GM18907 (cell line): ENCODE measurements around the gene EEFSEC.

Experiments used
- ATAC-seq: cut with Tn5 transposase; IDR thresholded peaks from one replicate; pipeline ENCODE4 v1.9.1; 2021; ENCODE audit warnings: mild to moderate bottlenecking, moderate library complexity; ENCODE audit not compliant: unreplicated experiment

The EEFSEC gene

GRCh38 chr3:128345196-128345595 lies 191.9 kb downstream of the EEFSEC start:
- no peak for ATAC-seq

GRCh38 chr3:128346562-128346961 lies 193.3 kb downstream of the EEFSEC start:
- ATAC-seq = no peak

GRCh38 chr3:128347282-128347681 lies 194.0 kb downstream of the EEFSEC start:
- no peak for ATAC-seq

GRCh38 chr3:128348075-128348474 lies 194.8 kb downstream of the EEFSEC start:
- no peak for ATAC-seq

GRCh38 chr3:128348805-128349531 lies 195.7 kb downstream of the EEFSEC start:
- ATAC-seq = no peak

GRCh38 chr3:128349963-128350599 lies 196.8 kb downstream of the EEFSEC start:
- no peak for ATAC-seq

GRCh38 chr3:128351546-128351945 lies 198.3 kb downstream of the EEFSEC start:
- ATAC-seq = no peak

- no peak for ATAC-seq
Measured at GRCh38 chr3:128352326-128352725, 199.0 kb downstream of the EEFSEC start.

- ATAC-seq = no peak
Measured at GRCh38 chr3:128353361-128353965, 200.2 kb downstream of the EEFSEC start.

GRCh38 chr3:128353991-128354687 lies 200.9 kb downstream of the EEFSEC start:
- ATAC-seq = no peak

- no peak for ATAC-seq
Measured at GRCh38 chr3:128354788-128355542, 201.7 kb downstream of the EEFSEC start.

GRCh38 chr3:128355543-128355919 lies 202.2 kb downstream of the EEFSEC start:
- no peak for ATAC-seq

GRCh38 chr3:128356822-128357221 lies 203.5 kb downstream of the EEFSEC start:
- ATAC-seq = no peak

GRCh38 chr3:128357538-128357937 lies 204.3 kb downstream of the EEFSEC start:
- no peak for ATAC-seq

- ATAC-seq = no peak
Measured at GRCh38 chr3:128358156-128358895, 205.0 kb downstream of the EEFSEC start.

- ATAC-seq = no peak
Measured at GRCh38 chr3:128359060-128359664, 205.9 kb downstream of the EEFSEC start.

- ATAC-seq = no peak
Measured at GRCh38 chr3:128359846-128360642, 206.8 kb downstream of the EEFSEC start.

- ATAC-seq = no peak
Measured at GRCh38 chr3:128360705-128361271, 207.5 kb downstream of the EEFSEC start.
